Mucosa of gallbladder (tissue), 1 donor: Measurements from ENCODE around the gene DPCD. TPM values are rescaled to one million over a fixed set of nuclear protein-coding genes. Genes with fewer than 3 reads are reported as not detected.
"Not testable (repeated sequence)": the region's sequence is repeated elsewhere in the genome, so short reads cannot be mapped to it uniquely, and the experiment has no call there.

ENCODE experiments used
- DNase-seq: peaks from one replicate; pipeline ENCODE4 v3.0.0-alpha.2; 2020; ENCODE audit warnings: low spot score
- total RNA-seq: library from RNA; stranded (reverse); gene quantifications from one replicate; pipeline ENCODE4 v1.2.1, GENCODE V29; 2021
- donor health status: DM: no; HTN: no; CAD: no.

Gene DPCD
- total RNA-seq, 1 donor from 2014 or later: 26.8 TPM

- no peak for DNase-seq
Measured at GRCh38 chr10:101585841-101586240, 2.3 kb upstream of the DPCD start.

DNA sequence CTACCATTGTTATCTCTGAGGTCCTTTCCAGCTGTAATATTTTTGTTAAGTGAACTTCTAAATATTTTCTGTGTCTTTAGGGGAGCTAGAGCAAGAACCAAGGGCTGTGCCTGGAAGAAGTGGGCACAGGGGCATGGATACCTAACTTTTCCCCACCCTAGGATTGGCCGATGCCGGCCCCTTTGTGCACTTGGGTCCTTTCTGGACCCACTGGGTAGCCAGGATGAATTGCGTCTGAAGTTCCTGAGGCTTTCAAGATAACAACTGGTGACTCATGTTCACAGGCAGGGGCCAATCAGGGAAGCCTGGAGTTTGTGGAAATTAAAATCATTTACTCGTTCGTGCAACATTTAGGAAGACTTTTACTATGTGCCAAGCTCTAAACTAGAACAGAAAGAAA is 758 bp downstream of the DPCD start:
- no peak for DNase-seq

DNA sequence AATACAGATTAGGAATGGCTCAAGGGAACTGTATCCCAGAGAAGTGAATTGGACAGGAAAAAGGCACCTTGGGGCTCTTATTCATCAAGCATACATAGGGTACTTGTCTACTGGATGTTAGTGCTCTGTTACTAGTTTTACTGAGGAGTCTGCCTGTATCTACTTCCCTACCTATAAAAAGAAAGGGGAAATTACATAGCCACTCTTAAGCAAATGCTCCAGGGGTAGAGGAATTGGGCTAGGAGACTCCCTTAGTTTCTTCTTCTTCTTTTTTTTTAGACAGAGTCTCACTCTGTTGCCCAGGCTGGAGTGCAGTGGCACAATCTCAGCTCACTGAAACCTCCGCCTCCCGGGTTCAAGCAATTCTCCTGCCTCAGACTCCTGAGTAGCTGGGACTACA is 5.2 kb downstream of the DPCD start:
- not testable (repeated sequence) for DNase-seq

GRCh38 chr10:101595591-101596433 is 7.7 kb downstream of the DPCD start:
- no peak for DNase-seq

DNA sequence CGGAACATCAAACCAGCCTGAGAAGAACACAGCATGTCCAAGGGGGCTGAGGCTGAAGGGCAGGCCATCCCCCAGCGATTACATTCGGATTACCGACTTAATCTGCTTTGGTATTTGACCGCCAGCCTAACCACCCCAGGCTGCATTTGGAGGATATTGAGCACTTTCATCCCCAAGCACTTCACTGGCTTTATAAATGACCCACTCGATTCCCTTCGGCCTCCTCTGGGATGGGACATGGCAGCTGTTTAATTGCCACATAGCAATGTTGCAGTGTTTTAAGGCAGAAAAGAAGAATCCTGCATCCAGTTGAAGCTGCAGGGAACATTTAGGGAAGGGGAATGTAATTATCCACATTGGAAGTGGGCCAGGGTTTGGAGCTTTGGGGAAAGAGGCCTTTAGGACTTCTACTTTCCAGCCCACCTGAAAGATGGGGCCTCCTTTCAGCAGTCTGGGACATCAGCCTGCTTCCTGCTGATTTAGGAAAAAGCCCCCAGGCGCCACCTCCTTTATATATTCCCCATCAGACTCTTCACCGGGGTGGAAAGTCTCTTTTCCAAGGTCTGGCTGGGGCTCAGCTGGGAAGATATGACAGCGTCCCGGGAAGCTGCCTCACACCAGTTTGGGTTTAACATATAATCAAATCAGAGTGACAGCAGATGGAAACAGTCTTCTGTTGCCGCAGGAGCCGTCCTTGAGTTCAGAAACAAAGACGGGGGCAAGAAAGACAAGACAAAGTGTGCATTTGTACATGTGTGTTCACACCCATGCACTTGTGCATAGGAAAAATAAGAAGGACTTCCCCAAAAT is 9.2 kb downstream of the DPCD start:
- DNase-seq: no peak

DNA sequence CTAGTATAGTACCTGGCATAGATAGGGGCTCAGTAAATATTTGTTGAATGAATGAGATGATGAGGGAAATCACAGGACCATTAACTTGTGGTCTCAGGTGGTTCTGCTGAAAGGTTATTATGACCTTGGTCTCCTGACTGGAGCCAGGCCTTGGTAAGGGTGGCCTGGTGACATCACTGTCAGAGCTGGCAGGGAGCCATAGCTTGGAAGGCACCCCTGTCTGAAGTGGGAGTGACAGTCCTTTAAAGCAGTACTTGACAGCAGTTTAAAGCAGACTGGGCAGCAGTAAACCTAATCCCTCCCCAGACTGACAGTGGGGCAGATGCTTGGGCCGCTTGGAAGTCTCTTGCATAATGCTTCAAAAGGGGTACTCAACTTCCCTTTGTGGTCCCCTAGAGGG is 13.4 kb downstream of the DPCD start:
- DNase-seq: no peak

- peak; percentile 47 for DNase-seq
Measured at GRCh38 chr10:101602761-101603398, 14.8 kb downstream of the DPCD start.

- no peak for DNase-seq
Measured at GRCh38 chr10:101607124-101607523, 19.0 kb downstream of the DPCD start.

DNA sequence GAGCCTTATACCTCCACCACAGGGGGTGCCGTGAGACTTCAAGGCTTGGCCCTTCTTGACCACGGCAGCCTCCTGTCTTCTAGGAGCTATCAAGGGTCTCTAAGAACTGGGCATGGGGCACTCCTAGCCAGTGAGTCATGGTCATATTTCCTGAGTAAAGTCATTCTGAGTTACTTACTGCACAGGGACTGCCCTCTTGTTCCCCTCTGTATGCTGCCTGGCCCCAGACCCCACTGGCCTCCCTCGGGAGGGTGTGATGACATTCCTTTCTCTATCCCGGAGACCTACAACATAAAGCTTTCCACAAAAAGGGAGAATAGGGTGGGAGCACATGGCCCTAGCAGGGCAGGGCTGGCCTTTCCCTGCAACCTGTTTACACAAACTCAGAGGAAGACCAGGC is 21.4 kb downstream of the DPCD start:
- no peak for DNase-seq

GRCh38 chr10:101611096-101611905 is 23.2 kb downstream of the DPCD start:
- no peak for DNase-seq

DNA sequence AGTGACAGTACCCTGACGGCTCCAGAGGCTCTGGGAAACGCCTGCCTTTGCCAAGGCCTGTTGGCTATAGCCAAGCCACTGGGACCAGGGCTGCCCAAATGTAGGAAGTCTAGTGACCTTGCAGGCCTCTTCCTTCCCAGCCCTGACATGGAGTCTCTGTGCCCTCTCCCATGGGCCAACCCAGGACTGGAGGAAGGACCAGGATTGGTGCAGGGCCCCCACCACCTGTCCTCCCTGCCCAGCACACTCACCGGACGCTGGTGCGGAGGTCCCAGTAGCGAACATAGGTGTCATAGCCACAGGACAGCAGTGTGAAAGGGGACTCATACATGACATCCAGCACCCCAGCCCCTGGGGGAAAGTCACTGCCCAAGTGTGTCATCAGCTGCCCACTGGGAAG is 24.0 kb downstream of the DPCD start:
- no peak for DNase-seq

DNA sequence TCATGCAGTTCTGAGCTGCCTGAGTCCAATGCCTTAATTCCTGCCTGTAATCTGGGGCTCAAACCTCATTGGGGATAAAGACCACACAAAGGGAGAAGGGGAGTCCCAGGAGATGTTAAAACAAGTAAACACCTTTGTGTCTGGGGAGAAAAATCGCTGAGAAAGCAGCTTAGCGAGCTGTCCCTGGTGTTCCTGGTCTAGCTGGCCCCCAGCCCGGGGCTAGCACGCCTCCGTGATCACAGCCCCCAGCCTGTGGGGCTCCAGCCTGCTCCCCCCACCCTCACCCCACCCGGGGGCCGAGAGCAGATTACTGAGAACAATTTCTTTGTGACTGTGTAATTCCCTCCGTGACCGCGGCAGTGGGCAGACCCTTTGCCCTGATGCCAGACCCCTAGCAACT is 24.8 kb downstream of the DPCD start:
- DNase-seq: no peak

DNA sequence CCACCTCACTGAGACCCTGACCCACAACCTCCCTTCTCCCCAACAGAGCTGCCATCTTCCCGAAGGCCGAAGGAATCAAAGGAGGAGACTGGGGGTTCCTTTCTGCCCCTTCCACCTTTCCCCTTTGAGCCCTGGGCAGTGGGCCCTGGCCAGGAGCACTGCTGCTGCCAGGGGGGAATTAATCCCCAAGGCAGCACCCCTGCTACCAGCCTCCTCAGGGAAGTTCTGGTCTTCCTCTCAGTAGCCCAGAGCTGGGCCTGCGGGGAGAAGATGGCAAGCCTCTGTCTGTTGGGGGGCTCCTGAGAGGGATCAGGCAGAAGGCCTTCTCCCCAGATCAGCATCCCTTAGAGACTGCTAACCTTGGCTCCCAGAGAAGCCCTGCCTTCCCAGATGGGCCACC is 25.5 kb downstream of the DPCD start:
- no peak for DNase-seq

DNA sequence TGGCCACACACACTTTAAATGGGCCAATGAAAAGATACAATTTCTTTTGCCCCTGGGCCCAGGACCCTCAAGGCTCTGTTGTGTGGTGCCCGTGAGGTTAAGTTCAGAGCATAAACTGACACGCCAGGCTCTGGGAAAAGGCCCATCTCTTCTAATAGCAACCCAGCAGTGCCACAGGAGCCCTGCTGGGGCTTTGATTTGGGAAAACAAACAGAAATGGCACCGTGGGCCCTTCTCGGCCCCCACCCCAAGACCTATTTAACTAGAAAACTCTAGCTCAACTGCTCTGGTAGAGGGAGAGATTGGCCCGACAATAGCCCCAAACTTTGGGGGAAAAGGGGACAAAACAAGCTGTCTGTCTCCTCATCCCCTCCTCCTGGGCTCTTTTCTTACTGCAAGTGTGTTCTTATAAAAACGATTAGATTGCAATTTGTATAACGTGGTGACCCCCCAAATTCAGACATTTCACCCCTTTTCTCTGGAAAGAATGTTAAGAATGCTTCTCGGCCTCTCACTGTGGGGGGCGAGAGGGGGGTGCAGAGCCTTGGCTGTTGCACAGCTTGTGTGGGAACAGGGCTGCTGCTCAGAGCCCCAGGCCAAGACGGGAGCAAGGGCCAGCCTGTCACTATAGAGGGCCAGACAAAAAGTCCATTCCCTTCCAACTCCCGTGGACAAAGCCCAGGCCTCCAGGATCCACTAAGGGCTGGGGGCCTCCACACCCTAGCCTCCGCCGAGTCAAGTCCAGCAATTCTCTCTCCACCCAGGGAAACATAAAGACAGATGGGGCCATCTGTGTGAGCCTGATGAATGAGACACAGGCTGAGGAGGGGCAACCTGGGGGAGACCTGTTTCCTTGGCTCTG is 26.8 kb downstream of the DPCD start:
- DNase-seq: no peak

DNA sequence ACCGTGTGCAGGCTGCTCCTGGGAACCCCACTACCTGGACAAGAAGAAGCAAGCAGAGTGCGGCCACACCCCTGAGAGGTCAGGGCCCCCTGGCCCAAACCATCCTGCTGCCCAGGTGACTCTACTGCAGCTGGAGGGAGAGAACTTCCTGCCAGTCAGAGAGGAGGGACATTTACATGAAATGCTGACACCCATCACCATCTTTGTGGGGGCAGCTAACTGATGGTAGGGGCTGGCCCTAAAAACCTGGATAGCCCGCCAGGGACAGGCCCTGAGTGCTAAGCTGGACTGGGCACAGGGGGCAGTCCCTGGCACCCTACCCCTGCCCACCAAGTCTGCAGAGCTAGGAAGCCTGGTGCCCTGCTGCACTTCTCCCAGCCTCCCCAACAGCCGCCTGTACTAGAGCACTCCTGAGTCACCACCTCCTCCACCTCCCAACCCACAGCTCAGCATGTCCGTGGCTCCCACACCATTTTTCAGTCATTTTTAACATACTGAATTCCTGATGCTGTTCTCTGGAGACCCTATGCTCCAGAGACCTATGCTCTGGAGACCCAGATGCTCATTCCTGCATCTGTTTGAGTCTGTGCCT is 27.5 kb downstream of the DPCD start:
- DNase-seq: no peak

- no peak for DNase-seq
Measured at GRCh38 chr10:101616415-101617101, 28.4 kb downstream of the DPCD start.

DNA sequence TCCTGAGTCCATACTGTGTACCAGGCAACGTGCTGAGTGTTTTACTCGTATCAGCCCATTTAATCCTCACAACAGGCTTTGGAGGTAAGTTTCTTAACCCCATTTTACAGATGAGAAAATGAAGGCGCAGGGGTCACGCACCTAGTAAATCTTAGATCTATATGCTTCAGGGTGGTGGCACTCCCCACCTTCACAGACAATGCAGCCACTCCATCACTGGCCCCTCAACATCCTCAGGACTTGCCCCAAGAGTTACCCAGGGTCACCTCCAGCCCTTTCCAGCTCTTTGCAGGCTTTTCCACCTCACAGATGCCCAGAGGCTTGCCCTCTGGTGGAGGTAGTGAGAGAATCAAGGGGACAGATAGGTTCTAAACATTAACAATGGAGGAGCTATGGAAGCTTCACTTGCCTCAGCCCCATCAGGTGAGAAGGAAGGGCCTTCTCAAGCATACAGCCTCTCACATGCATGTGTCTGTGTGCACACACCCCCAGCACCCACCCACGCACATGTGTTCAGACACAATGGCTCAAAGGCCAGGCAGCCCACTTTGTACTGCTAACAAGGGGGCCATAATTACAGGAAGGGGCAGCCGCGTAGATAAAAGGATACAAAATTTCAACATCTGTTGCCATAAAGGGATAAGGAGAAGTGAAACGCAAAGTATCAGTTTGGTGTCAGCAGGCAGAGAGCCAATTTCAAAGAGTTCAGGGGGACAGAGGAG is 29.1 kb downstream of the DPCD start:
- DNase-seq: no peak

GRCh38 chr10:101617824-101618568 is 29.9 kb downstream of the DPCD start:
- DNase-seq: no peak
